ENCODE data around the gene S1PR4.
"Not testable (repeated sequence)": the region's sequence is repeated elsewhere in the genome, so short reads cannot be mapped to it uniquely, and the experiment has no call there.

S1PR4 gene

DNA sequence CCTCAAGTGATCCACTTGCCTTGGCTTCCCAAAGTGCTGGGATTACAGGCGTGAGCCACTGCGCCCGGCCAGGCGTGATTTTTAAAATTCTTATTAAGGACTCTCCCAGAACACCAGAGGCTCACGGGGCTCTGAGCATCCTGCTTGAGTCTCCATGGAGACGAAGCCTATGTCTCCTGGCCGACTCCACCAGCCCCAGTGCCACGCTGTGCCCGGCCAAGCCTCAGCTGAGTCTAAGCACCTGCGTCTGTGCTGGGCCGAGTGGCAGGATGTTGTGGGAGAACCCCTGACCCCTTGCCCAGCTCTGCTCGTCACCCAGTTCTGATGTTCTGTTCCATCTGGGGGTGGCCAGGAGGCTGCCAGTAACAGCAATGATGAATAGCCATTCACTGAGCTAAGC is 42.0 kb downstream of the S1PR4 start:
- DNase-seq, result no peak

DNA sequence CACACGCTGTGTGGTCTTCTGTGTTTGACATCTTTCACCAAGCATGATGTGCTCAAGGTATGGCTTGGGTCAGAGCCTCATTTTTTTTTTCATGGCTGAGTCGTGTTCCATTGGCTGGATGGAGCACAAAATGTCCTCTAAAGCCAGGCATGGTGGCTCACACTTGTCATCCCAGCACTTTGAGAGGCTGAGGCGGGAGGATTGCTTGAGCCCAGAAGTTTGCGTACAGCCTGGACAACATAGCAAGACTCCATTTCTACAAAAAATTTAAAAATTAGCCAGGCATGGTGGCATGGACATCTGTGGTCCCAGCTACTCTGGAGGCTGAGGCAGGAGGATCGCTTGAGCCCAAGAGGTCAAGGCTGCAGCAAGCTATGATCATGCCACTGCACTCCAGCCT is 43.0 kb downstream of the S1PR4 start:
- H3K9me3 ChIP-seq (replicated peaks; ENCODE audit: insufficient read depth, low read length); H3K79me2 ChIP-seq (ENCODE audit: low read length); H3K9ac ChIP-seq (ENCODE audit: low read length); H3K4me3 ChIP-seq (ENCODE audit: low read length); H3K4me2 ChIP-seq (ENCODE audit: low read depth, low read length); H3K4me1 ChIP-seq (ENCODE audit: low read length); H2AFZ ChIP-seq (ENCODE audit: low read length); H3K27ac ChIP-seq (ENCODE audit: low read length); H3F3A ChIP-seq (ENCODE audit: insufficient read depth, low read length); H3K36me3 ChIP-seq (replicated peaks; ENCODE audit: insufficient read depth, low read length); H3K9me2 ChIP-seq (replicated peaks; ENCODE audit: insufficient read depth, low read length); H4K20me1 ChIP-seq (ENCODE audit: insufficient read depth, low read length); DNase-seq: not testable (repeated sequence)
- peaks cover 78% of the 10 kb centered on the region for H3K27me3 ChIP-seq (replicated peaks; ENCODE audit: insufficient read depth, low read length)

More for the DNA sequence above, 42.0 kb downstream of the S1PR4 start:
- H3K4me1 ChIP-seq (ENCODE audit: low read length), result no peaks in the 10 kb centered on the region
- H3K4me2 ChIP-seq (ENCODE audit: low read depth, low read length), result no peak overlapping the region
- H4K20me1 ChIP-seq (ENCODE audit: insufficient read depth, low read length), result no peaks in the 10 kb centered on the region
- no peak overlapping the region for H3K4me3 ChIP-seq (ENCODE audit: low read length)
- no peak overlapping the region for H3K9ac ChIP-seq (ENCODE audit: low read length)
- H2AFZ ChIP-seq (ENCODE audit: low read length), result no peak overlapping the region
- no peak overlapping the region for H3K27ac ChIP-seq (ENCODE audit: low read length)
- H3K27me3 ChIP-seq (replicated peaks; ENCODE audit: insufficient read depth, low read length), result peaks cover 68% of the 10 kb centered on the region
- H3K9me3 ChIP-seq (replicated peaks; ENCODE audit: insufficient read depth, low read length), result no peaks in the 10 kb centered on the region
- H3K79me2 ChIP-seq (ENCODE audit: low read length), result no peaks in the 10 kb centered on the region
- no peaks in the 10 kb centered on the region for H3F3A ChIP-seq (ENCODE audit: insufficient read depth, low read length)
- no peaks in the 10 kb centered on the region for H3K9me2 ChIP-seq (replicated peaks; ENCODE audit: insufficient read depth, low read length)
- TF ChIP-seq EZH2phosphoT487 (IDR thresholded peaks at IDR 0.05; ENCODE audit: low read length), result no peak
- TF ChIP-seq, protein P1, sequence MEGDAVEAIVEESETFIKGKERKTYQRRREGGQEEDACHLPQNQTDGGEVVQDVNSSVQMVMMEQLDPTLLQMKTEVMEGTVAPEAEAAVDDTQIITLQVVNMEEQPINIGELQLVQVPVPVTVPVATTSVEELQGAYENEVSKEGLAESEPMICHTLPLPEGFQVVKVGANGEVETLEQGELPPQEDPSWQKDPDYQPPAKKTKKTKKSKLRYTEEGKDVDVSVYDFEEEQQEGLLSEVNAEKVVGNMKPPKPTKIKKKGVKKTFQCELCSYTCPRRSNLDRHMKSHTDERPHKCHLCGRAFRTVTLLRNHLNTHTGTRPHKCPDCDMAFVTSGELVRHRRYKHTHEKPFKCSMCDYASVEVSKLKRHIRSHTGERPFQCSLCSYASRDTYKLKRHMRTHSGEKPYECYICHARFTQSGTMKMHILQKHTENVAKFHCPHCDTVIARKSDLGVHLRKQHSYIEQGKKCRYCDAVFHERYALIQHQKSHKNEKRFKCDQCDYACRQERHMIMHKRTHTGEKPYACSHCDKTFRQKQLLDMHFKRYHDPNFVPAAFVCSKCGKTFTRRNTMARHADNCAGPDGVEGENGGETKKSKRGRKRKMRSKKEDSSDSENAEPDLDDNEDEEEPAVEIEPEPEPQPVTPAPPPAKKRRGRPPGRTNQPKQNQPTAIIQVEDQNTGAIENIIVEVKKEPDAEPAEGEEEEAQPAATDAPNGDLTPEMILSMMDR (IDR thresholded peaks at IDR 0.05; ENCODE audit: low read length), result no peak
- TF ChIP-seq EZH2 (optimal IDR thresholded peaks at IDR 0.05; ENCODE audit: low read depth, low read length), result no peak
- no peaks in the 10 kb centered on the region for H3K36me3 ChIP-seq (replicated peaks; ENCODE audit: insufficient read depth, low read length)

DNA sequence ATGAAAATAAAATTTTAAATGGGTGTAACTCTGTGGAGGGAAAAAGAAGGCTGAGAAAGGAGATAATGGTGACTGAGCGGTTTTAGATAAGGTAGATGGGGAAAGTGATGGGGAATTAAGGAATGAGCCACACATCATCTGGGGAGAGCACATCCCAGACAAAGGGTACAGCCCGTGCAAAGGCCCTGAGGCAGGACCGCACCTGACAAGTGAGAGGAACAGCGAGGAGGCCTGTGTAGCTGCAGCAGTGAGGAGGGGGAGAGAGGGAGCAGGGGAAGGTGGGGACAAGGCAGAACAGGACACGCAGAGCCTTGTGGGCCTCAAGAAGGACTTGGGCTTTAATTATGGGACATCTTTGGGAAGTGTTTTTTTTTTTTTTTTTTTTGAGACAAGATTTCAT is 44.1 kb downstream of the S1PR4 start:
- Histone ChIP-seq H3K27me3 (replicated peaks; ENCODE audit: insufficient read depth, low read length) (peaks cover 79% of the 10 kb centered on the region), H3K4me2 (ENCODE audit: low read depth, low read length) (no peak overlapping the region), H4K20me1 (ENCODE audit: insufficient read depth, low read length) (no peaks in the 10 kb centered on the region), H3K36me3 (replicated peaks; ENCODE audit: insufficient read depth, low read length) (no peaks in the 10 kb centered on the region), H3K9me2 (replicated peaks; ENCODE audit: insufficient read depth, low read length) (no peaks in the 10 kb centered on the region), H3K79me2 (ENCODE audit: low read length) (no peaks in the 10 kb centered on the region), H3K4me1 (ENCODE audit: low read length) (no peaks in the 10 kb centered on the region), H3K9ac (ENCODE audit: low read length) (no peak overlapping the region), H3F3A (ENCODE audit: insufficient read depth, low read length) (no peaks in the 10 kb centered on the region), H3K9me3 (replicated peaks; ENCODE audit: insufficient read depth, low read length) (no peaks in the 10 kb centered on the region), H2AFZ (ENCODE audit: low read length) (no peak overlapping the region), H3K27ac (ENCODE audit: low read length) (no peak overlapping the region), H3K4me3 (ENCODE audit: low read length) (no peak overlapping the region)
- DNase-seq, result no peak
- TF ChIP-seq EZH2 (optimal IDR thresholded peaks at IDR 0.05; ENCODE audit: low read depth, low read length) (no peak), EZH2phosphoT487 (IDR thresholded peaks at IDR 0.05; ENCODE audit: low read length) (no peak)

- Histone ChIP-seq H2AFZ (ENCODE audit: low read length) (no peak within 1 kb of the TSS), H3K36me3 (replicated peaks; ENCODE audit: insufficient read depth, low read length) (no peaks in the 10 kb centered on the region), H3K4me1 (ENCODE audit: low read length) (no peaks in the 10 kb centered on the region), H3K9me3 (replicated peaks; ENCODE audit: insufficient read depth, low read length) (no peaks in the 10 kb centered on the region), H4K20me1 (ENCODE audit: insufficient read depth, low read length) (no peaks in the 10 kb centered on the region), H3K27me3 (replicated peaks; ENCODE audit: insufficient read depth, low read length) (peaks cover 79% of the 10 kb centered on the region), H3K79me2 (ENCODE audit: low read length) (no peaks in the 10 kb centered on the region), H3F3A (ENCODE audit: insufficient read depth, low read length) (no peaks in the 10 kb centered on the region), H3K4me2 (ENCODE audit: low read depth, low read length) (no peak within 1 kb of the TSS), H3K4me3 (ENCODE audit: low read length) (no peak within 1 kb of the TSS), H3K9me2 (replicated peaks; ENCODE audit: insufficient read depth, low read length) (no peaks in the 10 kb centered on the region), H3K9ac (ENCODE audit: low read length) (no peak within 1 kb of the TSS), H3K27ac (ENCODE audit: low read length) (no peak within 1 kb of the TSS)
- TF ChIP-seq, protein P1 (IDR thresholded peaks at IDR 0.05; ENCODE audit: low read length), result no peak
- TF ChIP-seq EZH2 (optimal IDR thresholded peaks at IDR 0.05; ENCODE audit: low read depth, low read length), result no peak
- TF ChIP-seq EZH2phosphoT487 (IDR thresholded peaks at IDR 0.05; ENCODE audit: low read length), result no peak
- DNase-seq, result peak; percentile 37
Measured at GRCh38 chr19:3224346-3225168, 46.0 kb downstream of the S1PR4 start, which contains the start of gene CELF5. Gene CELF5, plus strand, starts transcription at chr19:3224661. Its CDS starts 79 bp downstream, at chr19:3224740.
